HG03095 (cell line): ENCODE data around the gene ZSWIM7.
A peak's percentile ranks its signal among the peaks of the same experiment; 100 is the strongest.
"Not testable (repeated sequence)": the region's sequence is repeated elsewhere in the genome, so short reads cannot be mapped to it uniquely, and the experiment has no call there.

Experiments
- ATAC-seq: cut with Tn5 transposase; IDR thresholded peaks from one replicate; pipeline ENCODE4 v1.9.1; 2021; ENCODE audit warnings: moderate library complexity; ENCODE audit not compliant: unreplicated experiment

Gene ZSWIM7

GRCh38 chr17:15999974-16000827 is 697 bp upstream of the ZSWIM7 start:
- peak; percentile 39 for ATAC-seq

- ATAC-seq = no peak
Observed at GRCh38 chr17:15998031-15998562, 1.4 kb downstream of the ZSWIM7 start.

- ATAC-seq = no peak
Observed at GRCh38 chr17:15996322-15996721, 3.2 kb downstream of the ZSWIM7 start.

DNA sequence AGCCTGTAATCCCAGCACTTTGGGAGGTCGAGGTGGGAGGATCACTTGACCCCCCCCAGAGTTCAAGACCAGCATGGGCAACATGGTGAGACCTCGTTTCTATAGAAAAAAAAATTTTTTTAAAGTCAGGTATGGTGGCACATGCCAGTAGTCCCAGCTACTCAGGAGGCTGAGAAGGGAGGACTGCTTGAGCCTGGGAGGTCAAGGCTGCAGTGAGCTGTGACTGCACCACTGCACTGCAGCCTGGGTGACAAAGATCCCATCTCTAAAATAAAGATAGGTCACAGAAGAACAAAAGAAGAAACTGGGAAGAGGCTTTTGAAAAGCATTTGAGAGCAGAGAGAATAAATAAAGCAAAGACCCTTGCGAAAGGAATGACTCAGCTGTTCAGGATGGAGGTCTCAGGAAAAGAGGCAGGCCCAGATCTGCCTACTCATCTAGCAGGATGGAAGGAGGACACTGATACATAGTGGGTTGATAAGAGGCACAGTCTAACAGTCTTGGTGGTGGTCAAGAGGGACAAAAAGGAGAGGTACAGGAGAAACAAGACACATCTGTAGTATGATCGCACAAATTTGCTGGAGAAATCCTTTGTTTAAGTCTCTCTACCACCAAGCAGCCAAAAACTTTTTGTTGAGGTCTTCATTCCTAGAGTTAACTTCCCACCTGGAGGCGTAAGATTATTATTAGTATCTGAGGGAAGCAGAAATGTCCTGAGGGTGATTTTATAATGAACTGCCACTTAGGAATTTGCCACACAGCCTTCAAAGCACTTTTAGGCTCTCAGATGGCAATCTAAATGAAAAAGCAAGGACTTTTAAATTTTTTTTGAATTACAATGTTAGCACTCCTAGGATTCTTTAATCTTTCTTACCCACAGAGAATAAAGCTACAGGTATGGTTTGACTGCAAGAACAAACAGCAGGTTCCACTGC is 17.6 kb downstream of the ZSWIM7 start:
- no peak for ATAC-seq

GRCh38 chr17:15981208-15981607 is 18.3 kb downstream of the ZSWIM7 start:
- ATAC-seq = peak; percentile 72

DNA sequence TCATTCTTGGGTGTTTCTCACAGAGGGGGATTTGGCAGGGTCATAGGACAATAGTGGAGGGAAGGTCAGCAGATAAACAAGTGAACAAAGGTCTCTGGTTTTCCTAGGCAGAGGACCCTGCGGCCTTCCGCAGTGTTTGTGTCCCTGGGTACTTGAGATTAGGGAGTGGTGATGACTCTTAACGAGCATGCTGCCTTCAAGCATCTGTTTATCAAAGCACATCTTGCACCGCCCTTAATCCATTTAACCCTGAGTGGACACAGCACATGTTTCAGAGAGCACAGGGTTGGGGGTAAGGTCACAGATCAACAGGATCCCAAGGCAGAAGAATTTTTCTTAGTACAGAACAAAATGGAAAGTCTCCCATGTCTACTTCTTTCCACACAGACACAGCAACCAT is 20.5 kb downstream of the ZSWIM7 start:
- not testable (repeated sequence) for ATAC-seq

DNA sequence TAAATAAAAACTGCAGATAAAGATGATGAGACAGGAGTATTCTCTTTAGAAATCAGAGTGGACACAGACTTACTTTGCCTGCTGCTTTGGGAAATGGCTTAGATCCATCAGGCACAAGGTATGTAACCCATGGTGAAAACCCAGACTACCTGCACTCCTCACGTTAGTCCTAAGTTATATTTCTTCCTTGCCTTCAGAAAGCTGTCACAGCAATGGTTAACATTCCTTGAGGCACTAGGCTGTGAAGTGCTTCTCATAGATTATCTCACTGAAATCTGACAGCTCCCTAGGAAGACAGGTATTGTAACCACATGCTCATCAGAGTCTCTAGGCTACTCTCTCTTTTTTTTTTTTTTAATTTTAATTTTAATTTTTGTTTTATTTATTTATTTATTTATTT is 20.9 kb downstream of the ZSWIM7 start:
- no peak for ATAC-seq

DNA sequence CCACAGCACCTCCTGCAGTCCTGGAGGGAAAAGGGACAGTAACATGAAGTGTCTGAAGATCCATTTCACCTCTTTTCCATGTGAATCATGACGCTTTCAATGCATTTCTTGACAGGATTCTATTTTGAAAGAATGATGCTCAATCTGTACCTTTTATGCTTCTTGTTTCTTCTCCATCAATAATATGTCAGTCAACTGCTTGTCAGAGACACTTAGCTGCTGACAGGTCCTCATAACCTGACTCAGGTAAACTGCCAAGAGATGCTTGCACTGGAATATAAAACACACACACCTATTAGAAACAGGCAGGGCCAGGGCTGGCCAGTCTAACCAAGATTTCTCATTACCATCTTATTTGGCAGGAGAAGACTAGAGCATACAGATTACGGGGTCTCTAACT is 21.6 kb downstream of the ZSWIM7 start:
- ATAC-seq = no peak

- ATAC-seq = no peak
Observed at GRCh38 chr17:15973834-15974233, 25.7 kb downstream of the ZSWIM7 start.

DNA sequence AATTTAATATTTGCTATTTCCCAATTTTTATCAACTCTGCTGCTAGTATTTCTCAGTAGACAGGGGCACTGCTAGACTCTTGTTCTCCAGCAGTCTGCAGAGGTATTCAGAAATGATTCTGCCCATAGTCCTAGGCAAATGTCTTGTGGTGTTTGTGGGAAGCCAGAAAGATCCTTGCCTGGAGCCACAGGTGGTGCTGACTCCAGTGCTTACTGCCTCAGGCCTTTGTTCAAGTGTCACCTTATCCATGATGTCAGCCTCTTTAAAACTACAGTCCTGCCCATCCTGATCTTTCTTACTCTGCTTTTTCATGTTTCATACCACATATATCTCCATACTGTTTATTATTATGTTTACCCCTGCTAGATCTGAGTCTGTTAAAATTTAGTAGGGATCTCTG is 26.5 kb downstream of the ZSWIM7 start:
- no peak for ATAC-seq

DNA sequence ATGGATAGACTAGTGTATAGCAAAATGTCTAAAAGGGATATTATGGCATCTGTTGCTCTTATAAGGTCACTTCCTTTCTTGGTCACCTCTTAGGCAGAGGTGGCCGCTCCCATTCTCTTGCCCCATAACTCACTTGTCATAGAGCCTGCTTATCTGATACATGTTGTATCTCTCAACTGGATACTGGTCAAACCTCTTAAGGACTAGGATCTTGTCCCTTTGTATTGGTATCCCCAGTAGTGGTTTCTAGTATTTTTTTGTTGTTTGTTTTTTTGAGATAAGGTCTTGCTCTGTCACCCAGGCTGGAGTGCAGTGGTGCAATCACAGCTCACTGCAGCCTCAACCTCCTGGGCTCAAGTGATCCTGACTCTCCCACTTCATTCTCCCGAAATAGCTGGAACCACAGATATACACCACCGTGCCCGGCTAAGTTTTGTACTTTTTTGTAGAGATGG is 27.0 kb downstream of the ZSWIM7 start:
- ATAC-seq = no peak

DNA sequence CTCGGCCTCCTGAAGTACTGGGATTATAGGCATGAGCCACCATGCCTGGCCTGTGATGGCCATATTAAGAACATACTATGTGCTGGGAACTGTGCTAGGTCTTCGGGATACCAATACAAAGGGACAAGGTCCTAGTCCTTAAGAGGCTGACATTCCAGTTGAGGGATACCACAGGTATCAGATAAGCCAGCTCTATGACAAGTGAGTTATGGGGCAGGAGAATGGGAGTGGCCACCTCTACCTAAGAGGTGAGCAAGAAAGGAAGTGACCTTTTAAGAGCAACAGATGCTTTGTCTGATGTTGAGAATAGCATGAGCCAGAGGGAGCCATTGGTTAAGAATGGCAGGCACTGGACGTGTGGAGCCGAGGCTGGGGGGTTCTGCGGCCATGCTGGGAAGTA is 27.6 kb downstream of the ZSWIM7 start:
- no peak for ATAC-seq

DNA sequence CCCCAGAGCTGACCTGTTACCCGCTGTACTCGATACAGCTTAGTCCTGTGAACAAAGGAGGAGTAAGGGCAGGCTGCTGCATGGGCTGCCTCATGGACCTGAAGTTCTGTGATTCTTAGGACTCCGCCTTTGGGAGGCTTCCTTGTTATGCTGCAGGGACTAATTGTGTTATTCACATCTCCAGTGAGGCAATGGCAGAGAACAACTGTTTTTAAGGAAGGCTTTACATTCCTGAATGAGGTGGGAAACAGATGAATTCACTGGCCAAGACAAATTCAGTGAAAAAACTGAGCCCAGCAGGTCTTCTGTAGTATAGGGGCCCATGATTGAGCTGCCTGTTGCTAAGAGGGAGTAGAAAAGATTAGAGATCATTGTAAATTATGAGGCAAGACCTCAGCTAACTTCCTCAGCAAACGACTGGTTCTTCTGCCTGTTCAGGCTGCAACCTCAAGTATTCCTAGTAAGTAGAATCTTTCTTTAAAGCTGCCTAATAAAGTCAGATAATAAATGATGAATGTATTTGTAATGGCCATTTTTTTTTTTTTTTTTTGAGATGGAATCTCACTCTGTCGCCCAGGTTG is 28.3 kb downstream of the ZSWIM7 start:
- no peak for ATAC-seq

DNA sequence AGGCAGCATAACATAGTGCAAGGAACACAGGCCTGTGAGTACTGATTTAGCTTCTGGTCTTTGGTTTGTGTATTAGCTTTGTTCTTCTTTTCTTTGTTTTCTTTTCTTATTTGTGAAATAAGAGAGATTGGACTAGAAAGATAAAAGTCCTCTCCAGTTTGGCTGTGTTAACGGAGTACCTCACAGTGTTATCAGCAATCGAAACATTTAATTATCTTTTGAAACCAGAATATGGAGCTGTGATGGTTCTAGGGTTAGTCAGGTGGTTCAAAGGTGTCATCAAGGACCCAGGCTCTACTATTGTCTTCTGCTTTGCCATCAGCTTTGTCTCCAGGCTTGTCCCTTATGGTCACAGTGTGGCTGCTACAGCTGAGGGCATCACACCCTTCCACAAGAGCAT is 29.0 kb downstream of the ZSWIM7 start:
- ATAC-seq = no peak

GRCh38 chr17:15969463-15969862 is 30.0 kb downstream of the ZSWIM7 start:
- no peak for ATAC-seq

GRCh38 chr17:15967706-15968399 is 31.7 kb downstream of the ZSWIM7 start:
- no peak for ATAC-seq

DNA sequence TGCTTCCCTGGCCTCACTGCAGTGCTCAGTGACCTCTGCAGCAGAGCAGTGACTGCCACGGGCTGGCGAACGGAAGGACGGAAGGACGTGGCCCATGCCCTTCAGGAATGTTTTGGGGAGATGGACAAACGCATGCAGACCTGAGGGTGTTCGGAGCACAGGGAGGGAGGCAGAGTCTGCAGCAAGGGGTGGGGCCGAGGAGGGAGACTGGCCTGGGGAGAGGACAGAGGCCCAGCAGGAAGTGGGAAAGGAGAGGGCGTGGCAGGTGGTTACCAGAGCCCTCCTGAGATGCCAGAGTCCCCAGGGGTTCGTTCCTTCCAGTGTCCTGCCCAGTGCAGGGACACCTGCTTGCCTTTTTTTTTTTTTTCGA is 32.6 kb downstream of the ZSWIM7 start:
- ATAC-seq = no peak

DNA sequence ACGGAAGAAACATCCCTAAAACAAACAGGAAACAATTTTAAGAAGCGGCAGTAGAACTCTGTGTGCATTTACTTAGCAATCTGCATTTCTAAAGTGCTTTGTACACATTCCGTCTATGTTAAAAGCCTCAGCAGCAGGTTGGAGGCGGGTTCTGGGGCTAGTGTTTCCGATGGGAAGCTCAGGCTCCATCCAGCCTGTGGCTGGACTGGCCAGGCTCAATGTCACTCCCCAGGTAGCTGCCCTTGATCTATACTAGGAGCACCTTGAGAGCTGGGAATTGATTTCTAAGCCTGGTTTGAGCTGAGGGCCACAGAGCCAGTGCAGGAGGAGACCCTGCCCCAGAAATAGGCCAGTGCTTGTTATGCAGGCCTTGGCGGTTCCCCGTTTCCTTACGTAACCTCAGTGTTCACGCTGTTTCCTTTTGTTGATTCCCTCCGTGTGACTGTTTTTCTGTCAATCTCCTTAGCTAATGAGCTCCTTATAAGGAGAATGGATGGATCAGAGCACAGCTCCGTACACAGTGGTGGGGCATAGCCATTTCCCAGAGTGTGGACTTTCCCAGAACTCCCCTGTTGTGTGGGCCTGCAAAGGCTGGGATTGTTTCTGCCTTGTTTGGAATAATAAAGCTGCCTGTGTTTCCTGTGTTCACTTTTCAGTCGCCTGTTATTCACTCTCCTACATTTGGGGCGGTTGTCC is 33.2 kb downstream of the ZSWIM7 start:
- ATAC-seq = no peak

- no peak for ATAC-seq
Observed at GRCh38 chr17:15965528-15965927, 34.0 kb downstream of the ZSWIM7 start.

GRCh38 chr17:15963670-15964110 is 35.8 kb downstream of the ZSWIM7 start:
- no peak for ATAC-seq
